Measurements from ENCODE around the gene RAD54L.
A peak's percentile ranks its signal among the peaks of the same experiment; 100 is the strongest.

Gene RAD54L

DNA sequence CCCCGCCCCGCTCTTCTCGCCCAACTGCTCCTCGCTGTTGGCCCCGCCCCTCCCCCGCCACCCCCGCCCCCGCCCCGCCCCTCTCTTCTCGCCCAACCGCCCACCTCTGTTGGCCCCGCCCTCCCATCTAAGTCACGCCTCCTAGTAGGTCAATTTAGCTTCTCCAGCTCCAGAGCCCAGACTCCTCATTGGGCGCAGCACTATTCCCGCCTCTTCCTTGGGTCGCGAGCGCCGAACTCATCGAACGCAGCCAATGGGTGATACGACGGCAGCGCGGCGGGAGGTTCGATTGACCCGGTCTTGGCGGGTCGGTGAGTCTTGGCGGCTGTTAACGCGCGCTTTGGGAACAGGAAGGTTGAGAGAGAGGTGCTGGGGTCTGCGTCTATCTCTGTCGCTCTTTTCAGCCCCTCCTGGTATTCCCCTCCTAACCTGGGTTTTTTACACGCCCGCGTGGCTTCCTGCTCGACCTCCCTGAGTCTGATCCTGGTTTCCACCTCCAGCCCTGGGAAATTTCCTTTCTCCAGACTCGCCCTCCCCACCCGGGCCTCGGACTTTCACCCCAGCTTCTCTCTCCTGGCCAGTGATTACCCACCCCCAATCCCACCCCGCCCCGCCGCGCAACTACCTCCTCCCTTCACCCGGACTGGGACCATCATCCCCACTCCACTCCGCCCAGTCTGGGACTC, at the start of gene RAD54L:
Gene RAD54L, plus strand, starts transcription at position 328 of the 686 bp plus-strand sequence. CDS start 643 bp downstream, outside the sequence.
- POLR2A ChIA-PET = interaction anchor here (0.6 to 2.6 kb wide), 31 partner anchors 7 to 681 kb away, joined by 3 to 20 read pairs (median 4); partner anchors contain the start of genes LRRC41, LURAP1, NSUN4 and PIK3R3
- CTCF ChIA-PET = interaction anchor here (1.0 to 1.7 kb wide), 3 partner anchors 20 to 26 kb away, joined by 3 to 9 read pairs (median 4); no protein-coding TSS in a partner anchor
- TF ChIP-seq ARNT (IDR thresholded peaks at IDR 0.05) (no peak), NFRKB (IDR thresholded peaks at IDR 0.05) (no peak), ELF4 (IDR thresholded peaks at IDR 0.05) (no peak), FOXM1 (IDR thresholded peaks at IDR 0.05; ENCODE audit: borderline replicate concordance) (no peak), L3MBTL2 (conservative IDR thresholded peaks at IDR 0.05) (peak; percentile 61), FOXA1 (IDR thresholded peaks at IDR 0.05) (no peak), TARDBP (IDR thresholded peaks at IDR 0.05) (no peak), SUZ12 (IDR thresholded peaks at IDR 0.05) (no peak), CTBP1 (IDR thresholded peaks at IDR 0.05; ENCODE audit: borderline replicate concordance) (no peak), ZNF384 (IDR thresholded peaks at IDR 0.05) (no peak), FOXK2 (IDR thresholded peaks at IDR 0.05) (no peak), HDGF (IDR thresholded peaks at IDR 0.05; ENCODE audit: borderline replicate concordance) (no peak), BHLHE40 (IDR thresholded peaks at IDR 0.05; ENCODE audit: borderline replicate concordance) (no peak), LEF1 (IDR thresholded peaks at IDR 0.05; ENCODE audit: borderline replicate concordance) (no peak), SP1 (IDR thresholded peaks at IDR 0.05) (peak; percentile 72)
- TF ChIP-seq, protein P1, sequence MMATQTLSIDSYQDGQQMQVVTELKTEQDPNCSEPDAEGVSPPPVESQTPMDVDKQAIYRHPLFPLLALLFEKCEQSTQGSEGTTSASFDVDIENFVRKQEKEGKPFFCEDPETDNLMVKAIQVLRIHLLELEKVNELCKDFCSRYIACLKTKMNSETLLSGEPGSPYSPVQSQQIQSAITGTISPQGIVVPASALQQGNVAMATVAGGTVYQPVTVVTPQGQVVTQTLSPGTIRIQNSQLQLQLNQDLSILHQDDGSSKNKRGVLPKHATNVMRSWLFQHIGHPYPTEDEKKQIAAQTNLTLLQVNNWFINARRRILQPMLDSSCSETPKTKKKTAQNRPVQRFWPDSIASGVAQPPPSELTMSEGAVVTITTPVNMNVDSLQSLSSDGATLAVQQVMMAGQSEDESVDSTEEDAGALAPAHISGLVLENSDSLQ (IDR thresholded peaks at IDR 0.05) = no peak
- peak; percentile 95 for DNase-seq (ENCODE audit: extremely low spot score)

DNA sequence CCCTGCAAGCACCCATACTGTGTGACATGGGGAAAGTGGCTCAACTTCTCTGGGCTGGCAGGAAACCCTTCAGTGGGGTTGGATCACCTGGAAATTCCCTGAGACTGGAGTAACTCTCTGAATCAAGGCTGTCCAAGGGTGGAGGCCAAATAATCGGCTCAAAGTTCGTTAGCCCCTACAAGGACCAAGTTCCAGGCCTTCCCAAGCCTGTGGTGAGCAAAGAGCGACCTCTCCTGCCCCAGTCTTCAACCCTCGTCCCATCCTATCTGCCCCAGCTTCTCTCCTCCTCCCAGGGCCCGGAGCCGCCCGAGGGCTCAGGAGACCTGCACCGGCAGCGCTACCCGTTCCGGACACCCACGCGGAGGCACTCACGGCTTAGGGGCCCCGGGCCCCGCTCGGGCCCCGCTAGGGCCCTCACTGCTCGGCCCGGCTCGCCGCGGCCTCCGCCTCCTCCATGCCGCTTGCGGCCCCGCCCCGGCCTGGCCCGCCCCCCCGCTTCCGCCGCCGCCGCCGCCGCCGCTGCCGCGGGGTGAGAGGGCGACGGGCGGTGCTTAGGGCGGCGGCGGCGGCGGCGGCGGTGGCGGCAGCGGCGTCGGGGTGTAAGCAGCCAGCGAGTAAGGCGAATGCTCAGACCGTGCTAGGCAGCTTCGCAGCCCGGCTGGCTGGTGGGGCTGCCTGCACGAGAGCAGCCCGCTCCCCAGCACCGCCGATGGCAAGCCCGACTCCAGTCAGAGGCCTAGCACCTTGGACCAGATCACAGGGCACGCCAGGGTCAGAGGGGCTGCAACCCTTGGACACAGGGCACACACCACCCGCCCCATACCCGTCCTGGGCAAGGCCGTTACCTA, 49.4 kb upstream of the RAD54L start, which contains the start of gene POMGNT1:
Gene POMGNT1, minus strand, starts transcription at position 471 of the 848 bp plus-strand sequence. CDS start 613 bp downstream, outside the sequence.
- ChIA-PET POLR2A (interaction anchor here (0.9 to 3.3 kb wide), 6 partner anchors 10 to 66 kb away, joined by 3 to 14 read pairs (median 4); partner anchors contain the start of gene PIK3R3), CTCF (interaction anchor here (0.8 kb wide), 1 partner anchor 25 kb away, joined by 5 read pairs; no protein-coding TSS in a partner anchor)
- peak; percentile 86 for DNase-seq (ENCODE audit: extremely low spot score)
- no peak for TF ChIP-seq CTBP1 (IDR thresholded peaks at IDR 0.05; ENCODE audit: borderline replicate concordance)

DNA sequence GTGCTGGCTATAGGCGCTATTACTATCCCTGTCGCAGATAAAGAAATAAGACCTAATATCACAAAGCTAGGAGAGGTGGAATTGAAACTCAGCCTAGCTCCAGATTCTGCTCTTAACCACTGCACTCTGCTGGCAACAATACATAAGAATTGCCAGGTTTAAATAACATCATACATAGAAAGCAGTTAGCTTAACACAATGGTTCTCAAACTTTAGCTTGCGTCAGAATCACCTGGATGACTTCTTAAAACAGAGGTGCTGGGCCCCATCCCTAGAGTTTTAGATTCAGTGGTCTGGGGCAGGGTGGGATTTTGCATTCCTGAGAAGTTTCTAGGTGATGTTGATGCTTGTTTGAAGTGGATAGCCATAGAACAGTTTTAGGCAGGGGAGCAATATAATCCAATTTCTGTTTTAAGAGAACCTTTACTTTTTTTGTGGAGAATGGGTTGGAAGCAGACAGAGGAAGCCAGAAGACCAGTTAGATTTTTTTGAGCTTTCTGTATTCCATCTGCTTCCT, 48.3 kb upstream of the RAD54L start:
- CTCF ChIA-PET = interaction anchor here (1.6 kb wide), 1 partner anchor 25 kb away, joined by 8 read pairs; no protein-coding TSS in a partner anchor
- TF ChIP-seq ZNF384 (IDR thresholded peaks at IDR 0.05) (no peak), BHLHE40 (IDR thresholded peaks at IDR 0.05; ENCODE audit: borderline replicate concordance) (no peak), SUZ12 (IDR thresholded peaks at IDR 0.05) (no peak)
- POLR2A ChIA-PET = interaction anchor here (0.6 to 3.3 kb wide), 7 partner anchors 11 to 249 kb away, joined by 3 to 14 read pairs (median 3); partner anchors contain the start of gene RAD54L
- no peak for DNase-seq (ENCODE audit: extremely low spot score)

DNA sequence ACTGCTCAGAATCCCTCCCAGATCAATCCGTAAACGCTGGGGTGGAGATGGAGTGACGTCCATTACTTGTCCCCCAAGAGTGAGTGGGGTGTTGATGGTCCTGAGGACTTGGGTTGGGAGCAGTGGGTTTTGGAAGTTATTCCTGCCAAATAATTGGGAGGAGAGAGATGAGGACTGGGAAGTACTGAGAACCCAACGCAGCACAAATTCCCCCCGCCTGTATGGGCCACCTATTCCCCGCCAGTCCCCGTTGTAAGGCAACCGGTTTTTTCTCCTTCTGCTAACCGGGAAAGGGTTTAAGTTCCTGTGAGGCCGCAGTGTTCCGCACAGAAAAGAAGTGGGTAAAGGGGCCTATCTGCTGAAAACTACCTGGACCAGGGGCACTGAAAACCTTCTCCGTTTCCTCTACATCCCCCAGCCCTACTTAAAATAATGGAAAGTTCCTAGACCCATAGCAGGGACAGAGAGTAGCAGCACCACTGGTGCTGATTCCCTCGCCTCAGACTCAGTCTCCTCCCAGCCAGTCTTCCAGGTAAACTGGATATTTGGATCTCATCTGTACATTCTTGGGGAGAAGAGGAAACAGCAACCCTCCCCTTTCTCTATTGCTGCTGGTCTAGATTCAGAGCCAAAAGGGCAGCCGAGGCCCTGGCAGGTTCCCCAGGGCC, 43.7 kb upstream of the RAD54L start:
- DNase-seq (ENCODE audit: extremely low spot score) = no peak
- POLR2A ChIA-PET = interaction anchor here (0.6 to 2.1 kb wide), 7 partner anchors 9 to 69 kb away, joined by 3 to 13 read pairs (median 3); partner anchors contain the start of gene RAD54L
- TF ChIP-seq NFRKB (IDR thresholded peaks at IDR 0.05) = no peak
- TF ChIP-seq SUZ12 (IDR thresholded peaks at IDR 0.05) = no peak
- CTCF ChIA-PET = interaction anchor here (0.9 to 1.9 kb wide), 3 partner anchors 15 to 41 kb away, joined by 4 to 8 read pairs (median 5); no protein-coding TSS in a partner anchor

DNA sequence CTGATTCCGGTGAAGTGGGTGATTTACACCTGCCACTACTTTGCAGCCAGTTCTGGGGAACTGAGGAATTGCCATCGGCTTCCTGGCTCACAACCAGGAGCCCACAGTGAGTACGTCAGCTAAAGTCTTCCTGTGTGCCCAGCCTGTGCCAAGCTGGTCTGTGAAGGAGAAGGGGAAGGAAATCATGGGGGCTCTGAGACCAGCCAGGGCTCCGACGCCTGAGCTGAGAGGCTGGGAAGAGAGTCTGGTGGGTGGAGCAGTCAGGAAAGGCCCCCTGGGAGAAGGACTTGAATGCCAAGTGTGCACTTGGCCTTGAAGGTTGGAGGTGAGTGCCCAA, 43.2 kb upstream of the RAD54L start:
- TF ChIP-seq CTBP1 (IDR thresholded peaks at IDR 0.05; ENCODE audit: borderline replicate concordance) = no peak
- no peak for TF ChIP-seq LEF1 (IDR thresholded peaks at IDR 0.05; ENCODE audit: borderline replicate concordance)
- no peak for TF ChIP-seq NFRKB (IDR thresholded peaks at IDR 0.05)
- TF ChIP-seq HDGF (IDR thresholded peaks at IDR 0.05; ENCODE audit: borderline replicate concordance) = no peak
- no peak for TF ChIP-seq BHLHE40 (IDR thresholded peaks at IDR 0.05; ENCODE audit: borderline replicate concordance)
- TF ChIP-seq FOXM1 (IDR thresholded peaks at IDR 0.05; ENCODE audit: borderline replicate concordance) = no peak
- TF ChIP-seq TARDBP (IDR thresholded peaks at IDR 0.05) = no peak
- no peak for TF ChIP-seq ZNF384 (IDR thresholded peaks at IDR 0.05)
- TF ChIP-seq, protein P1 (IDR thresholded peaks at IDR 0.05) = no peak
- TF ChIP-seq SUZ12 (IDR thresholded peaks at IDR 0.05) = no peak
- no peak for TF ChIP-seq L3MBTL2 (conservative IDR thresholded peaks at IDR 0.05)
- no peak for TF ChIP-seq ELF4 (IDR thresholded peaks at IDR 0.05)
- no peak for DNase-seq (ENCODE audit: extremely low spot score)
- ChIA-PET CTCF (interaction anchor here (0.7 to 1.9 kb wide), 2 partner anchors 19 to 40 kb away, joined by 5 read pairs; no protein-coding TSS in a partner anchor), POLR2A (interaction anchor here (0.8 kb wide), 1 partner anchor 10 kb away, joined by 3 read pairs; no protein-coding TSS in a partner anchor)

DNA sequence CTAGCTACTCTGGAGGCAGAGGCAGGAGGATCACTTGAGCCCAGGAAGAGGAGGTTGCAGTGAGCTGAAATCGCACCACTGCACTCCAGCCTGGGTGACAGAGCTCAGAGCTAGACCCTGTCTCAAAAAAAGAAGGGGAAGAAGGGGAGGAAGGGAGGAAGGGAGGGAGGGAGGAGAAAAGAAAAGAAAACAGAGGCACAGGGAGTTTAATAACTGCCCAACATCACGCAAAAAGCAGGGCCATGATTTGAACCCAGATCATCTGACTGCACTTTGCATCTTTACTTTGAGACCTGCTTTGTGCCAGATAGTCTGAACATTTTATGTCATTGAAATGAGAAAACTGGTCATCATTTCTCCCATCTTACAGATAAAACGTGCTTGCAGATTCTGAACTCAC, 42.4 kb upstream of the RAD54L start:
- ChIA-PET CTCF (interaction anchor here (0.7 to 1.9 kb wide), 2 partner anchors 18 to 40 kb away, joined by 5 read pairs; no protein-coding TSS in a partner anchor), POLR2A (interaction anchor here (0.6 to 1.1 kb wide), 2 partner anchors 16 to 40 kb away, joined by 3 read pairs; no protein-coding TSS in a partner anchor)
- no peak for DNase-seq (ENCODE audit: extremely low spot score)
- no peak for TF ChIP-seq CTBP1 (IDR thresholded peaks at IDR 0.05; ENCODE audit: borderline replicate concordance)
- TF ChIP-seq FOXM1 (IDR thresholded peaks at IDR 0.05; ENCODE audit: borderline replicate concordance) = no peak
- no peak for TF ChIP-seq ZNF384 (IDR thresholded peaks at IDR 0.05)
- no peak for TF ChIP-seq L3MBTL2 (conservative IDR thresholded peaks at IDR 0.05)
- TF ChIP-seq, protein P1 (IDR thresholded peaks at IDR 0.05) = no peak
- no peak for TF ChIP-seq ARNT (IDR thresholded peaks at IDR 0.05)
- no peak for TF ChIP-seq TARDBP (IDR thresholded peaks at IDR 0.05)
- no peak for TF ChIP-seq SUZ12 (IDR thresholded peaks at IDR 0.05)
- no peak for TF ChIP-seq LEF1 (IDR thresholded peaks at IDR 0.05; ENCODE audit: borderline replicate concordance)
- TF ChIP-seq BHLHE40 (IDR thresholded peaks at IDR 0.05; ENCODE audit: borderline replicate concordance) = no peak
- TF ChIP-seq ELF4 (IDR thresholded peaks at IDR 0.05) = no peak
- TF ChIP-seq HDGF (IDR thresholded peaks at IDR 0.05; ENCODE audit: borderline replicate concordance) = no peak
- no peak for TF ChIP-seq FOXA1 (IDR thresholded peaks at IDR 0.05)

Measured in HEK293T (cell line).